Measurements from ENCODE around the gene DSCAML1. TPM values are rescaled to one million over a fixed set of nuclear protein-coding genes. Genes with fewer than 3 reads are reported as not detected.

DSCAML1 gene
- total RNA-seq, 2 donors from 2014 or later = 2.8 TPM; not detected in 1

DNA sequence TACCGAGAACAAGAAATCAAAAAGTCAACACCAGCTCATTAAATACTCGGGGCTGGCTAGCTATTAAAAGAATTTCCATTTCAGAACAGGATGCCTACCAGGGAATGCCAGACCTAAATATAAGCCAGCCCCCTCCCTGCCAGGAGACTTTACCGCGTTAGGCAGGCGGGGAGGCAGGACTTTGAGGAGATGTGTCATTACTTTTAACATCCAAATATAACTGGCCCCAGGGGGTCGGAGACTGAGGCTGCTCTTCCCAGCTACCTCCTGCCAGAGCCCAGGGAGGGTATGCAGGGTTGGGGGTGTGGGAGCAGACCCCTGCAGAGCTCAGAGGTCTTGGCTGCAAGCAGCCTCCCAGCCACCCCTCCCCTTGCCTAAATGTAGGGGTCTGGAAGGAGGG, 183.5 kb downstream of the DSCAML1 start:
- no peak for ATAC-seq (replicated peaks)
- Mint-ChIP-seq H3K4me1 (peaks cover 8% of the 10 kb centered on the region), H3K27me3 (peaks cover 14% of the 10 kb centered on the region), H3K27ac (no peak overlapping the region), H3K4me3 (no peak overlapping the region), H3K36me3 (ENCODE audit: low read depth) (no peaks in the 10 kb centered on the region), H3K9me3 (peaks cover 3% of the 10 kb centered on the region)

DNA sequence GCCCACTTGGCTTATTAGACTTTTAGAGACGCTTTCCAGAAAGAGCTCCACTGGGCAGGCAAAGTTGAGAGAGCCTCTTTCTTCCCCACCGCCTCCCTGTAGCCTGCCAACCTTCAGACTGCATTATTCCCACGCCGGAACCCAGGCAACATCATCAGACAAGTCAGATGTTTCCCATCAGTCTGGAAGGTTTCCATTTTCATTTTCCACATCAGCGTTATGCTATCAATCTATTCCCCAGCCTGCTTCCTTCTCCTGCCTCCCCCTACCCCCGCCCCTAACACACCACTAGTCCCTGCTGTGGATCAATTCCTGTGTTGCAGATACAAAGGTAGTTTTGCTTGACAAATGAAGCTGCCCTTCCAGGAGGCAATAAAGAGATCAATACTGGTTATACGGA, 184.8 kb downstream of the DSCAML1 start:
- no peak overlapping the region for H3K27ac Mint-ChIP-seq
- peaks cover 8% of the 10 kb centered on the region for H3K4me1 Mint-ChIP-seq
- ATAC-seq (replicated peaks) = no peak
- H3K27me3 Mint-ChIP-seq = peaks cover 11% of the 10 kb centered on the region
- no peak overlapping the region for H3K4me3 Mint-ChIP-seq
- peaks cover 3% of the 10 kb centered on the region for H3K9me3 Mint-ChIP-seq
- H3K36me3 Mint-ChIP-seq (ENCODE audit: low read depth) = no peaks in the 10 kb centered on the region

DNA sequence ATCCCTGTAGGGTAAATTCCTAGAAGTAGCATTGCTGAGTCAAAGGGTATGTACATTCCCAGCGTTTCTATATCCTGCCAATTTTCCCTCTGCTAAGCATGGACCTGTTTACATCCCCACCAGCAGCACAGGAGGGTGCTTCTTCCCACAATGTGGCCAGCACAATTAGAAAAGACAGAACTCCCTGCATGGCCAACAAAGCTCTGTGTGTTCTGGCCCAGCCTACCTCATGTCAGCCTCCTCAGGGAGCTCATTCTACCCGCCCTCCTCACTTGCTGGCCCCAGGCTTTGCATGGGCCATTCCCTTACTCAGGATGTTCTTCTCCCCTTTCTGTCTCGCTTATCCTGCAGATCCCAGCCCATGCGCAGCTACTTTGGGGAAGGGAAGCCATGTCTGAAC, 186.1 kb downstream of the DSCAML1 start:
- Mint-ChIP-seq H3K27ac (no peak overlapping the region), H3K27me3 (peaks cover 11% of the 10 kb centered on the region), H3K4me1 (peaks cover 16% of the 10 kb centered on the region), H3K9me3 (peaks cover 3% of the 10 kb centered on the region), H3K4me3 (no peak overlapping the region), H3K36me3 (ENCODE audit: low read depth) (no peaks in the 10 kb centered on the region)
- no peak for ATAC-seq (replicated peaks)

DNA sequence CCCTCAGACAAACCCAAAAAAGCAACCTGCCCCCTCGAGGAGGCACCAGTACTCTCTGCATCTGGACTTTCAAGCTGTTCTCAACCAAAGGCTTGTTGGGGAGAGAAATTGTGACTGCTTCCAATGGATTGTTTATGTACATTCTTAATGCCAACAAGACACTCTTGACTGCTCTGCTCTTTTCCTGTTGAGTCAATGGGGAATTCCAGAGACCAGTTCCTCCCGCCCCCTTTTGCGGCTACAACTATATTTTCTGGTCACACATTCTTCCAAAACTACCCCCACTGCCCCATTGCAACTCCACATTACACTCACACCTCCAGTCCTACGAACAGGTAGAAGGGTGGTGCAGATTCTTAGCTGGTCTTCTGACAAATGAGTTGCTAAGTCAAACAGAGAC, 187.0 kb downstream of the DSCAML1 start:
- H3K4me3 Mint-ChIP-seq = peak overlapping the region; percentile 3
- peaks cover 16% of the 10 kb centered on the region for H3K4me1 Mint-ChIP-seq
- H3K27me3 Mint-ChIP-seq = peaks cover 15% of the 10 kb centered on the region
- ATAC-seq (replicated peaks) = peak; percentile 67
- H3K36me3 Mint-ChIP-seq (ENCODE audit: low read depth) = no peaks in the 10 kb centered on the region
- H3K9me3 Mint-ChIP-seq = peaks cover 3% of the 10 kb centered on the region
- peak overlapping the region; percentile 2 for H3K27ac Mint-ChIP-seq

DNA sequence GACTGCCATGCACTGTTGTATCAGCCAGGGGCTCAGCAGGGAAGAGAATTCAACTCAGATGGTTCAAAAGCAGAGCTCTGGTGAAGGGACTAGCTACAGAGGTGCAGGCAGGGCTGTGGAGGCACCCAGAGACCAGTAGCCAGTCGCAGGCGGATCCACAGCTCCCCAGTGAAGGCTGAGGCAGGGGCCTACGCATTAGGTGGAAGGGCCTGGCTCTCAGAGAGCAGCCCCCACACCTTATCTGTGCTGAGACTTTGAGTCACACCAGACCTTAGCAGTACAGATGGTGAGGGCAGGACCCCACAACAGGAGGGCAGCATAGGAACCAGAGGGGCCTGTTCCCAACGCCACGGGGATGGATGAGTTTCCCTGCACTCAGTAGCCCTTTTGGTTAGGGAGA, 189.6 kb downstream of the DSCAML1 start:
- Mint-ChIP-seq H3K9me3 (no peaks in the 10 kb centered on the region), H3K27ac (no peak overlapping the region), H3K4me3 (no peak overlapping the region), H3K27me3 (peaks cover 12% of the 10 kb centered on the region), H3K36me3 (ENCODE audit: low read depth) (no peaks in the 10 kb centered on the region), H3K4me1 (peaks cover 16% of the 10 kb centered on the region)
- no peak for ATAC-seq (replicated peaks)

DNA sequence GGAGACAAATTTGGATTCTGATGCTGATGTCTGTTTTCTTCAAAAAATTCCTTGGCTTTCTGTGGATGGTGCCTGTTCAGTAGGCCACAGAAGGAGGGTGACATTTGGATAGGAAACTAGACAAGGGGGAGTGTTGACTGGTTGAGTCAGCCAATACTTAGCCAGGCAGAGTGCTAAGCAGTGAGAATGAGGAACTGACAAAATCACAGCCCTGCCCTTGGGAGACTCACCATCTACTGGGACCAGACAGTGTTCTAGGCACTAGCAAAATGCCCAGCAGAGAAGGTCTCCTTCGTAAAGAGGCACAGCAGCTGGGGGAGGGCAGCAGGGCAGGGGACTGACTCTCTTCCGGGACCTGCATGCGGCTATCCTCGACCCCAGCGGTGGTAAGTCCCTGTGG, 190.2 kb downstream of the DSCAML1 start:
- Mint-ChIP-seq H3K9me3 (no peaks in the 10 kb centered on the region), H3K4me1 (peaks cover 16% of the 10 kb centered on the region), H3K27ac (peak overlapping the region; percentile 5), H3K36me3 (ENCODE audit: low read depth) (no peaks in the 10 kb centered on the region), H3K4me3 (no peak overlapping the region), H3K27me3 (peaks cover 10% of the 10 kb centered on the region)
- peak; percentile 68 for ATAC-seq (replicated peaks)

DNA sequence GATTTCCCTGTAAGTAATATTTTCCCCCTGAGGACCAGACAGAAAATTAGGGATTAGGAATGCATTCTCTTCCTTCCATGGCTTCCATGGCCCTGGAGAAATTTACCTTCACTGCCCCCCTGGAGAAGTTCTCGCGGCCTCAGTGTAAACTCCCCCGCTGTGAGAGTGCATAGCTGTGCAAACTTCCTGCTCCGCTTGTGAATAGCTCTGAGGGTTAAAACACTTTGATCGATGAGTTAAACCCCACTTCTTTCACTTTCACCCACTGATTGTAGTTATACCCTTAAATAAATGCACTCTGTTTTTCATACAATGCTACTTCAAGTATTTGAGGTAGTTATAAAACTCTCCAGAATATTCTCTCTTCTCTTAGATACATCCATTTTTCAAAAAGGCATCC, 190.8 kb downstream of the DSCAML1 start:
- H3K4me3 Mint-ChIP-seq = no peak overlapping the region

DNA sequence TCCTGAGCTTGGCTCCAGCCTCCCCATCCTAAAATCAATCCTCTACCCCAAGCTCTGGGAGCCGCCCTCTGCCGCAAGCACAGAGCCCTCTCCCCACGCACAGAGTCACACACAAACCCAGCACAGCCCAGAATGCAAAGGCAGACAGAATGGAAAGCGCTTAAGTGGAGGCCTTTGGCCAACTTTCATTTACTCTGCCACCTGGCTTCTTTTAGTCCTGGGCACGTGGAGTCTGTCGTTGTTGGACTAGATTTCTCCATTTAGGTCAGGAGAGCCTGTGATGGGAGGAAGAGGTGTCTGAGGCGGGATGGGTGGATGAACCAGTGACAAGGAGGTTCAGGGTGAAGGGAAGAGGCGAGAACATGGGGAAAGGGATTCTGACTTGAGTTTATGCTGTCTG, 191.7 kb downstream of the DSCAML1 start:
- H3K9me3 Mint-ChIP-seq = no peaks in the 10 kb centered on the region
- H3K27me3 Mint-ChIP-seq = peaks cover 9% of the 10 kb centered on the region
- H3K4me3 Mint-ChIP-seq = no peak overlapping the region
- no peak overlapping the region for H3K27ac Mint-ChIP-seq
- no peak for ATAC-seq (replicated peaks)
- H3K4me1 Mint-ChIP-seq = peaks cover 15% of the 10 kb centered on the region
- no peaks in the 10 kb centered on the region for H3K36me3 Mint-ChIP-seq (ENCODE audit: low read depth)

More for the DNA sequence above, 190.8 kb downstream of the DSCAML1 start:
- Mint-ChIP-seq H3K27ac (peak overlapping the region; percentile 5), H3K27me3 (peaks cover 6% of the 10 kb centered on the region), H3K9me3 (no peaks in the 10 kb centered on the region), H3K4me1 (peaks cover 16% of the 10 kb centered on the region), H3K36me3 (ENCODE audit: low read depth) (no peaks in the 10 kb centered on the region)
- peak; percentile 81 for ATAC-seq (replicated peaks)

DNA sequence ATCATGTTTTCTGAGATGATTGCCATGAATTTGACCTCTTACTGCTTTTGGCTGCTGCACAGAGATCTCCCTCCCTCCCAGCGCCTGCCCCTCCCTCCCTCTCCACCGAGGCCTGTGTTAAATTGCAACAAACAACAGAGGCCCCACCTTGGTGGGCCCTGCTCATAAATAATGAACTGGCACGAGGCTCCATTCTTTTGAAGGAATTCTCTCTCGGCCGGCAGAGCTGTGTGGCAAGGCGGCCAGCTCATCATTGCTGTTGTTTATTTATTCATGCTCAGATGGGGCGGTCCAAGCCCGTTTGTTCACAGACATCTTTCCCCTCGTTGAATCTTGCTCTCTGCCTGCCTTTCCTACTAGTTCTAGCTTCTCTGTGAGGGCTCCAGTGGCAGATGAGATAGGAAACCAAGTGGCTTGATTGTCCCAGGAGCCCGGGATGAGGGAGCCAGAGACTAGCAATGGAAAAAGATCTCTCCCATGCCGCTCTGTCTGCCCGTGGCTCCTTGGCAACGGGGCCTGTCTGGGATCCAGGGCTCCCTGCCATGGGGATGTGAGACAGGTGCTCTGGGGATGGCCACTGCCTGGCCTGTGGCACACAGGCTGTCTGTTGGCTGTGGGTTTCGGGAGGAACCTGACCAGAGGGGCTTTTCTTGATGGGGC, 192.6 kb downstream of the DSCAML1 start:
- Mint-ChIP-seq H3K27me3 (peaks cover 13% of the 10 kb centered on the region), H3K9me3 (no peaks in the 10 kb centered on the region), H3K27ac (no peak overlapping the region), H3K4me1 (peaks cover 7% of the 10 kb centered on the region), H3K4me3 (no peak overlapping the region), H3K36me3 (ENCODE audit: low read depth) (no peaks in the 10 kb centered on the region)
- no peak for ATAC-seq (replicated peaks)

DNA sequence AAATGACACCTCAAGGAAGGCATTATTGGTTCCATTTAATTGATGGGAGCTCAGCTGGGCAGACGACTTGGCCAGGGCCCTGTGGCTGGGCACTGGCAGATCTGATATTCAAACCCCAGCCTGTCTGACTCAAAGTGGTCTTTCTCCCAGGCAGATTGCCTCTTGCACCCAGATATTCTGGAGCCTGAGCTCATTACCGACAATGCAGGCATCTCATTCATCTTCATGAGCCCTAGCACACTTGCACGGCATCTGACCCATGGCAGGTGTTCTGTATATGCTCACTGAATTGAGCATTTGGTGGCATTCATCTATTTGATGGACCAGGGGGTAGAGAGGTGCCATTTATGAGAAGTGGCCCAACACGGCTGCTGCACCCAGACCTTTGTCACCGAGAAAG, 193.1 kb downstream of the DSCAML1 start:
- Mint-ChIP-seq H3K27ac (no peak overlapping the region), H3K9me3 (no peaks in the 10 kb centered on the region), H3K4me3 (no peak overlapping the region), H3K27me3 (peaks cover 15% of the 10 kb centered on the region), H3K36me3 (ENCODE audit: low read depth) (no peaks in the 10 kb centered on the region), H3K4me1 (peaks cover 7% of the 10 kb centered on the region)
- ATAC-seq (replicated peaks) = no peak

DNA sequence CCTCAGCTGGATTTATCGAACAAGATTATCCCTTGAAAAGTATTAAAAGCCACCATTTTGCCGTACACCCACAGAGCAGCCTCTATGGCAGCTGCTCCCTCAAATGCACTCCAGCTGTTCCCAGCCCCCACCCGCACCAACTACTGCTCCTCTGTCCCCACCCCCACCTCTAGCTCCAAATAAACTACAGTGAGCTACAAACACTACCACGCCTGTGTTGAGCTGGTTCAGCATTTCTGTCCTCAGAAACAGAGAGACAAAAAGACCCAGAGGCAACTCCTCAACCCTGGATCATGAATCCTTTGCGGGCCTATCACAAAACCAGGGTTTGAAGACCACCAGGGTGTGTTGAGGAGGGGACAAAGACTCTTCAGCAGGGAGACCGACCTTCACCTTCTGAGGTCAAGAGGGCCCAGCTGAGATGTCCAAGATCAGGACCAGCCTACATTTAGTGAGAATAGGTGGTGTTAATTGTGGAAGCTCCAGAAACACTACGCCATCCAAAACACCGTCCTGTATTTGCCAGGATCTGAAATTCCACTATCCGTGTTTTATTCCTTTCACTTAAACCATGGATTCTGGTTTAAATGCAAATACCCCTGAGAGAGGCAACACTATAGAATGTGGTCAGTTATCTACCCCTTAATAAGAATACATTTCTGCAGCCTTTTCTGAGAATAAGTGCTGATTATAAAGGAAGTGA, 195.9 kb downstream of the DSCAML1 start:
- Mint-ChIP-seq H3K4me1 (peaks cover 2% of the 10 kb centered on the region), H3K9me3 (no peaks in the 10 kb centered on the region), H3K27ac (no peak overlapping the region), H3K27me3 (peaks cover 28% of the 10 kb centered on the region), H3K36me3 (ENCODE audit: low read depth) (no peaks in the 10 kb centered on the region), H3K4me3 (no peak overlapping the region)
- no peak for ATAC-seq (replicated peaks)

DNA sequence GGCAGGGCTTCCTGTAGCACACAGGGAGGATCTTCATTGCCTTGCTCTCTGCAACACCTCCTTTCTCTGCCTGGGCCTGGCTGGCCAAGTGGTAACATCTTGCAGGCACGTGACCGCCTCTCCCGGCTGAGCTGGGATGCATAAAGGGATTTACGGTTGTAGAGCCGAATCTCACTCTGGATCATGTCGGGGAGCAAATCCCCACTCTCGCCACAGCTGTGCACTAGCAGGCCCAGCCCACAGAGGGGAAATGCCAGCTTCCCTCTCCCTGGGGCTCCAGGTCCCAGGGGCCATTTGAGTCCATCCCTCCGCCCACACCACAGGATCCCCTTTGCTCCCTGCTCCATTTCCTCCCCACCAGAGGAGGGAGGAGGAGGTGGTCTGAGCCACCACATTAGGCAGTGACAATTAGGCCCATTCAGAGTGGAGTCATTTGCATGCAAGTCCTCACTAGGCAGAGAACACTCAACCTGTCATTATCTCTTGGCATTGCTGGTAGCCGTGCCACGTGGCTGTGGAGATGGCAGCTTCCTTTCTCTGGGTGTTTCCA, 196.7 kb downstream of the DSCAML1 start:
- H3K4me3 Mint-ChIP-seq = no peak overlapping the region

DNA sequence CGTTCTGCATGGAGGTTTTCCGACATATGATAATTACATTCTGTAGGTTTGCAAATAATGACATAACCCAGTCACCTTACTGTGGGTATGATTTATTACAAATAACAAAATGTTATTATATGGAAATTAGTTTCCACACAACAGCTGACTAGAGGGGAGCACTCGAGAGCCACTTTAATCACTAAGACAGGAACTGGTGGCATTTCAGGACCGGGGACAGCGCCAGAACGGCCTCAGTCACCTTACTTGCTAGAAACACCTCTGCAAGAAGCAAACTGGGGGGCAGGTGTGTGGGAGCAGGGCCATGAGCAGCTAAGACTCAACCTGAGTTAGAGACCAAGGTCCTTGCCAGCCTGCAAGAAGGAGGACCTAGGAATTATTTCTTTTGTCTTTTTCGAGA, 199.9 kb downstream of the DSCAML1 start:
- Mint-ChIP-seq H3K27ac (no peak overlapping the region), H3K9me3 (no peaks in the 10 kb centered on the region), H3K4me3 (no peak overlapping the region), H3K4me1 (no peaks in the 10 kb centered on the region), H3K36me3 (ENCODE audit: low read depth) (no peaks in the 10 kb centered on the region), H3K27me3 (peaks cover 36% of the 10 kb centered on the region)
- ATAC-seq (replicated peaks) = no peak

More for the DNA sequence above, 196.7 kb downstream of the DSCAML1 start:
- no peaks in the 10 kb centered on the region for H3K9me3 Mint-ChIP-seq
- no peaks in the 10 kb centered on the region for H3K36me3 Mint-ChIP-seq (ENCODE audit: low read depth)
- ATAC-seq (replicated peaks) = no peak
- H3K27ac Mint-ChIP-seq = no peak overlapping the region
- no peaks in the 10 kb centered on the region for H3K4me1 Mint-ChIP-seq
- peaks cover 30% of the 10 kb centered on the region for H3K27me3 Mint-ChIP-seq

DNA sequence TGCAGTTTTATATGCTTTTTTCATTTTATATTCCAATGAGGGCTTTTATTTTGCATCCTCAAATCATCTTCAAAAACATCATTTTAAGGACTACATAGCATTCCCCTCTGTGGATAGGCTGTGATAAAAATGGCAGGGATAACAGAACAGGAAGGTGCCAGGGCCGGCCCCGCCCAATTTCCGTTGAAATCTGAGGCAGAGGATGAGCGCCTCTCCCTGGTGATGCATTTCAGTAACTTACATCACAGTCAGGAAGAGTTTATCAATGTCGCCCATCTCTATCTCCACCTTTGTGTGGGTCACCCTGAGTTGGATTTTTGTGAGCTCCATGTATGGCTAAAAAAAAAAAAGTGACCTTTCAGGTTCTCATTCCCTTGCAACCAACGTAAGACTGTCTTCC, 201.6 kb downstream of the DSCAML1 start:
- ATAC-seq (replicated peaks) = no peak
- no peak overlapping the region for H3K27ac Mint-ChIP-seq
- H3K4me1 Mint-ChIP-seq = no peaks in the 10 kb centered on the region
- no peaks in the 10 kb centered on the region for H3K36me3 Mint-ChIP-seq (ENCODE audit: low read depth)
- no peaks in the 10 kb centered on the region for H3K9me3 Mint-ChIP-seq
- peaks cover 34% of the 10 kb centered on the region for H3K27me3 Mint-ChIP-seq
- no peak overlapping the region for H3K4me3 Mint-ChIP-seq

DNA sequence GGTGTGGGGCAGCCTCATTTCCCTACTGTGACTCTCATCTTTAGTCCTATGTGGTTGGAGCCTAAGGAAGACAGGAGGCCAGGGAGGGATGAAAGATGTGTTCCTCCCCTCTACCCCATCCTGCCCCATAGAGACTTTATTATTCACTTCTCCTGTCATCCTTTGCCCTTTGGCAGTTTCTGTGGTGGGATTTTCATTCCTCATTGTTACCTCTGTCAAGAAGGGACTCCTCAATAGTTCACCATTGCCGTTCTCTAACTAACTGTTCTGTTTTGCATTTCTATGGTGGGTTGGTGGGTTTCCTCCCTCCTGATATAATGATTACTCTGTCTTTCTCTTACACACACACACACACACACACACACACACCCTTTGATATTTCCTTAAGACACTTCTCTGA, 202.3 kb downstream of the DSCAML1 start:
- Mint-ChIP-seq H3K9me3 (no peaks in the 10 kb centered on the region), H3K4me3 (no peak overlapping the region), H3K4me1 (no peaks in the 10 kb centered on the region), H3K36me3 (ENCODE audit: low read depth) (no peaks in the 10 kb centered on the region), H3K27me3 (peaks cover 31% of the 10 kb centered on the region), H3K27ac (no peak overlapping the region)
- ATAC-seq (replicated peaks) = no peak
